ENCODE measurements around the gene MRPL49. TPM values are rescaled to one million over a fixed set of nuclear protein-coding genes. Genes with fewer than 3 reads are reported as not detected.
"Not testable (repeated sequence)": the region's sequence is repeated elsewhere in the genome, so short reads cannot be mapped to it uniquely, and the experiment has no call there.

MRPL49 gene
- total RNA-seq, 1 experiment from 2014 or later, result 91.0 TPM

- Histone ChIP-seq H3K4me1 (ENCODE audit: insufficient read depth, low read length, poor library complexity, severe bottlenecking) (no peaks in the 10 kb centered on the region), H3K27ac (ENCODE audit: low read depth, low read length, poor library complexity, severe bottlenecking) (no peak overlapping the region), H3K36me3 (ENCODE audit: insufficient read depth, low read length, poor library complexity, severe bottlenecking) (no peaks in the 10 kb centered on the region), H3K4me3 (ENCODE audit: low read depth, low read length, poor library complexity, severe bottlenecking) (no peak overlapping the region), H3K9me3 (ENCODE audit: low read depth, low read length, poor library complexity, severe bottlenecking) (no peaks in the 10 kb centered on the region), H3K27me3 (replicated peaks; ENCODE audit: insufficient read depth, low read depth, low read length, poor library complexity) (no peaks in the 10 kb centered on the region)
- CTCF ChIA-PET, result no interaction called here
- POLR2A ChIA-PET (ENCODE audit: low non-redundant PET), result no interaction called here
- TF ChIP-seq EZH2 (IDR thresholded peaks at IDR 0.05; ENCODE audit: borderline replicate concordance, low read depth, low read length, poor library complexity, severe bottlenecking), result no peak
- TF ChIP-seq CTCF (conservative IDR thresholded peaks at IDR 0.05; ENCODE audit: low read depth, low read length), result no peak
- BruUV-seq (replicated peaks), result no TSS peak
- intact Hi-C loops (cut with micrococcal nuclease; ENCODE audit: unreplicated experiment), result no loop called here
- DNase-seq (ENCODE audit: low spot score), result no peak
Observed at GRCh38 chr11:65169164-65169641, 47.1 kb downstream of the MRPL49 start.

DNA sequence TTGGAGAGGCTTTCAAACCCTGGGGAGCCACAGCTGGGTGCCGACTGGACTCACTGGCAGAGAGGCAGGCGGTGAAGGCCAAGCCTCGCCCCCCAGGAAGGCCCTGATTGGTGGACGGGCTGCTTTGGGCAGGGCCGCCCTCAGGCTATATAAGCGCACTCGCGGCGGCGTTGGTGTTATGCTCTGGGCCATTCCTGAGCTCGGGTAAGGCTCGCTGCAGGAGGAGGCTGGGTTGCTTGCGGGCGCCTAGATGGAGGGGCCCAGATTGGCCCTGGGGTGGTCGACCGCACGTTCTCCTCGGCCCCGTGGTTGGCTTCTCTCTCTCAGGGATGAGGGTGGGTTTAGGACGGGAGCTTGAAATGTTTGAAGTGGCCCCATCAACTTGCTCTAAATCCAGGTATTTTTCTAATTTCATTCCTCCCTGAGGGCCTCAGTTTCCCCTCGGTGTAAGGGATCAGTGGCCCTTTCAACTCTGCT, 48.0 kb downstream of the MRPL49 start, which contains the start of gene SPDYC:
Gene SPDYC (plus strand): TSS at position 176 of the 477 bp plus-strand sequence. CDS start 1,125 bp downstream, outside the sequence.
- Histone ChIP-seq H3K27ac (ENCODE audit: low read depth, low read length, poor library complexity, severe bottlenecking) (no peak within 1 kb of the TSS), H3K27me3 (replicated peaks; ENCODE audit: insufficient read depth, low read depth, low read length, poor library complexity) (no peaks in the 10 kb centered on the region), H3K4me3 (ENCODE audit: low read depth, low read length, poor library complexity, severe bottlenecking) (no peak within 1 kb of the TSS), H3K36me3 (ENCODE audit: insufficient read depth, low read length, poor library complexity, severe bottlenecking) (no peaks in the 10 kb centered on the region), H3K9me3 (ENCODE audit: low read depth, low read length, poor library complexity, severe bottlenecking) (no peaks in the 10 kb centered on the region), H3K4me1 (ENCODE audit: insufficient read depth, low read length, poor library complexity, severe bottlenecking) (no peaks in the 10 kb centered on the region)
- no peak for DNase-seq (ENCODE audit: low spot score)
- intact Hi-C loops (cut with micrococcal nuclease; ENCODE audit: unreplicated experiment), result no loop called here
- ChIA-PET CTCF (no interaction called here), POLR2A (ENCODE audit: low non-redundant PET) (no interaction called here)
- BruUV-seq (replicated peaks), result no TSS peak
- TF ChIP-seq CTCF (conservative IDR thresholded peaks at IDR 0.05; ENCODE audit: low read depth, low read length) (no peak), EZH2 (IDR thresholded peaks at IDR 0.05; ENCODE audit: borderline replicate concordance, low read depth, low read length, poor library complexity, severe bottlenecking) (no peak)

DNA sequence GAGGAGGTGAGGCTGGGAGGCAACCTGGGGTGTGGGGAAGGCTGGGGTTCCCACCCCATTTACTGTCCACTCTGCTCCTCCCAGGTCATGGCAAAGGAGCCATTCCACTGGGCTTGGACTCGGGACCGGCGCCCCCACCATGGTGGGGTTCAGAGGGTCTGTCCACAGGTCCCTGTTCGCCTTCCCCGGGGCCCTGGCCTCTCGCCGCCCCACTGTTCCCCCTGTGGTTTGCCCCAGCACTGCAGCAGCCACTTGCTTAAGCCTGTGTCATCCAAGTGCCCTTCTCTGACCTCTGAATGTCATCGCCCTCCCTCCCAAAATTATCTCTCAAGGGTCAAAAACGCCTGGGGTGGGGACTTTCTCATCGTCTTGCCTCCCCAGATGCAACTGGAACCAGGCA, 50.5 kb downstream of the MRPL49 start:
- POLR2A ChIA-PET (ENCODE audit: low non-redundant PET), result no interaction called here
- TF ChIP-seq EZH2 (IDR thresholded peaks at IDR 0.05; ENCODE audit: borderline replicate concordance, low read depth, low read length, poor library complexity, severe bottlenecking) (no peak), CTCF (conservative IDR thresholded peaks at IDR 0.05; ENCODE audit: low read depth, low read length) (no peak)

GRCh38 chr11:65174571-65175010, 52.5 kb downstream of the MRPL49 start:
- H3K4me3 ChIP-seq (ENCODE audit: low read depth, low read length, poor library complexity, severe bottlenecking); POLR2A ChIA-PET (ENCODE audit: low non-redundant PET); H3K27ac ChIP-seq (ENCODE audit: low read depth, low read length, poor library complexity, severe bottlenecking); BruUV-seq (replicated peaks); DNase-seq (ENCODE audit: low spot score); intact Hi-C loops (cut with micrococcal nuclease; ENCODE audit: unreplicated experiment); H3K36me3 ChIP-seq (ENCODE audit: insufficient read depth, low read length, poor library complexity, severe bottlenecking); H3K27me3 ChIP-seq (replicated peaks; ENCODE audit: insufficient read depth, low read depth, low read length, poor library complexity); H3K9me3 ChIP-seq (ENCODE audit: low read depth, low read length, poor library complexity, severe bottlenecking); H3K4me1 ChIP-seq (ENCODE audit: insufficient read depth, low read length, poor library complexity, severe bottlenecking): not testable (repeated sequence)
- CTCF ChIA-PET, result interaction anchor here (0.6 kb wide), 1 partner anchor 17 kb away, joined by 4 read pairs; no protein-coding TSS in a partner anchor

More for the DNA sequence above, 50.5 kb downstream of the MRPL49 start:
- Histone ChIP-seq H3K36me3 (ENCODE audit: insufficient read depth, low read length, poor library complexity, severe bottlenecking) (no peaks in the 10 kb centered on the region), H3K27ac (ENCODE audit: low read depth, low read length, poor library complexity, severe bottlenecking) (no peak overlapping the region), H3K4me3 (ENCODE audit: low read depth, low read length, poor library complexity, severe bottlenecking) (no peak overlapping the region), H3K27me3 (replicated peaks; ENCODE audit: insufficient read depth, low read depth, low read length, poor library complexity) (no peaks in the 10 kb centered on the region), H3K9me3 (ENCODE audit: low read depth, low read length, poor library complexity, severe bottlenecking) (no peaks in the 10 kb centered on the region), H3K4me1 (ENCODE audit: insufficient read depth, low read length, poor library complexity, severe bottlenecking) (no peaks in the 10 kb centered on the region)
- BruUV-seq (replicated peaks), result no TSS peak
- no peak for DNase-seq (ENCODE audit: low spot score)
- intact Hi-C loops (cut with micrococcal nuclease; ENCODE audit: unreplicated experiment), result no loop called here
- CTCF ChIA-PET, result no interaction called here

Data from A673 (cell line).